Adrenal gland (tissue), 12 donors: ENCODE results near the gene DDO. TPM values are rescaled to one million over a fixed set of nuclear protein-coding genes. Genes with fewer than 3 reads are reported as not detected.

Source experiments
- DNase-seq, 7 donors: peaks; one replicate each; pipeline ENCODE4 v3.0.0-alpha.2; 2019 to 2020
- H3K27ac ChIP-seq, 5 donors: fragments of 200-600 bp; sonication (generic) in 4 of 5; 1 replicate in 3 of 5; 2 replicates in 2 of 5; pipeline versions ENCODE4 v1.5.1 to v1.8.0; 2016 to 2020; ENCODE audit warnings: mild to moderate bottlenecking in 1 of 5
- H3K27me3 ChIP-seq: fragments of 200-600 bp; 2 replicates; pipeline ENCODE4 v1.8.0; 2021
- H3K36me3 ChIP-seq, 2 donors: fragments of 200-600 bp; replicated peaks in 1 of 2; 1 replicate in 1 of 2; 2 replicates in 1 of 2; pipeline versions ENCODE4 v1.5.1 to v1.8.0; 2018 to 2022
- H3K4me1 ChIP-seq, 2 donors: fragments of 200-600 bp; replicated peaks in 1 of 2; 1 replicate in 1 of 2; 2 replicates in 1 of 2; pipeline versions ENCODE4 v1.5.1 to v1.8.0; 2018 to 2021
- H3K4me3 ChIP-seq, 4 donors: fragments of 200-600 bp; sonication (generic) in 3 of 4; one replicate each; pipeline ENCODE4 v1.5.1; 2016 to 2018
- H3K9me3 ChIP-seq, 3 donors: fragments of 200-600 bp; sonication (generic) in 1 of 3; replicated peaks in 1 of 3; 1 replicate in 2 of 3; 2 replicates in 1 of 3; pipeline versions ENCODE4 v1.5.1 to v1.8.0; 2016 to 2021
- CTCF ChIP-seq, 6 experiments: fragments of 450-650 bp in 4 of 6; fragments of 200-600 bp in 2 of 6; sonication (generic) in 1 of 6; IDR thresholded peaks; 1 replicate in 5 of 6; 2 replicates in 1 of 6; pipeline versions ENCODE4 v1.5.1 to v1.8.0; 2016 to 2021; ENCODE audit warnings: antibody characterized with exemption in 6 of 6, mild to moderate bottlenecking in 2 of 6, moderate library complexity in 1 of 6
- POLR2A ChIP-seq, 2 donors: fragments of 450-650 bp; IDR thresholded peaks; one replicate each; pipeline ENCODE4 v1.6.1; 2017; ENCODE audit warnings: antibody characterized with exemption in 2 of 2, mild to moderate bottlenecking in 2 of 2, moderate library complexity in 1 of 2
- WGBS, 4 donors: extraction: QIAGEN DNeasy Blood & Tissue Kit in 2 of 4; methylation state at CpG; one replicate each; pipeline versions ENCODE4 v1.1.5 to v1.1.7; 2013 to 2017; 5-methylcytosine and 5-hydroxymethylcytosine counted together
- intact Hi-C, 2 donors: fragments of 100-400 bp; cut with DNase I; formaldehyde crosslinking; loops; one replicate each; pipeline versions ENCODE4 v1.14.1 to v1.15.0; 2022 to 2023
- polyA plus RNA-seq, 3 donors: library from polyadenylated mRNA; stranded (reverse); fragments of 200-250 nt in 2 of 3; fragments of 350-450 nt in 1 of 3; fragmentation: Illumina TruSeq in 1 of 3; extraction: RNeasy Lipid Tissue Mini Kit (QIAGEN cat#74804) in 1 of 3; gene quantifications; one replicate each; pipeline ENCODE4 v1.2.3, GENCODE V29; 2013 to 2014
- total RNA-seq, 9 donors: library from RNA; depleted of rRNA in 4 of 9; stranded (reverse); fragments of >200 nt in 4 of 9; fragments of 120-200 nt in 1 of 9; fragmentation: NEBNext Ultra II Directional in 1 of 9; extraction: Animal tissue kit (Norgen Biotek cat#: 25700) in 1 of 9; gene quantifications; one replicate each; pipeline versions ENCODE4 v1.1.0 to v1.2.4, GENCODE V29; 2013 to 2023
- donor health status: healthy with polysubstance abuse.
- donor health status: Bipolar disorder and iron deficiency.
- donor health status: DM: yes; HTN: yes; CAD: no.
- donor health status: DM: no; HTN: no; CAD: no.
- donor health status: DM: no; HTN: no; CAD: no.
- donor health status: DM: yes; HTN: yes; CAD: no.

DDO gene
- total and polyA plus RNA-seq, 12 donors = 4.4 to 19.1 (median 9.7) TPM

GRCh38 chr6:110368284-110368683 is 47.1 kb downstream of the DDO start:
- WGBS, 4 donors = 73 to 84% (median 79%) methylated on average over 2 of the region's 2 CpGs
- no peak for TF ChIP-seq CTCF (IDR thresholded peaks at IDR 0.05)
- TF ChIP-seq POLR2A (IDR thresholded peaks at IDR 0.05) = no peak
- Histone ChIP-seq H3K27ac (no peak overlapping the region), H3K27me3 (no peaks in the 10 kb centered on the region), H3K36me3 (no peaks in the 10 kb centered on the region), H3K4me3 (no peak overlapping the region), H3K9me3 (no peaks in the 10 kb centered on the region), H3K4me1 (no peaks in the 10 kb centered on the region)
- DNase-seq = no peak
- intact Hi-C loops = no loop called here

- TF ChIP-seq CTCF (IDR thresholded peaks at IDR 0.05) (no peak), POLR2A (IDR thresholded peaks at IDR 0.05) (no peak)
- H3K27ac ChIP-seq = no peak overlapping the region
- intact Hi-C loops = no loop called here
- 87 to 91% (median 88%) methylated on average over 1 of the region's 1 CpG for WGBS, 4 donors
- H3K27me3 ChIP-seq = no peaks in the 10 kb centered on the region
- H3K36me3 ChIP-seq = no peaks in the 10 kb centered on the region
- no peaks in the 10 kb centered on the region for H3K4me1 ChIP-seq
- H3K9me3 ChIP-seq = no peaks in the 10 kb centered on the region
- DNase-seq = no peak
- H3K4me3 ChIP-seq = no peak overlapping the region
Measured at GRCh38 chr6:110367825-110368224, 47.5 kb downstream of the DDO start.

GRCh38 chr6:110366975-110367374 is 48.4 kb downstream of the DDO start:
- WGBS, 4 donors = 88 to 95% (median 89%) methylated on average over 2 of the region's 2 CpGs
- TF ChIP-seq POLR2A (IDR thresholded peaks at IDR 0.05) = no peak
- TF ChIP-seq CTCF (IDR thresholded peaks at IDR 0.05) = no peak
- Histone ChIP-seq H3K4me1 (no peaks in the 10 kb centered on the region), H3K4me3 (no peak overlapping the region), H3K9me3 (no peaks in the 10 kb centered on the region), H3K36me3 (no peaks in the 10 kb centered on the region), H3K27me3 (no peaks in the 10 kb centered on the region), H3K27ac (no peak overlapping the region)
- DNase-seq = no peak
- intact Hi-C loops = no loop called here

GRCh38 chr6:110366256-110366655 is 49.1 kb downstream of the DDO start:
- Histone ChIP-seq H3K36me3 (no peaks in the 10 kb centered on the region), H3K27me3 (no peaks in the 10 kb centered on the region), H3K9me3 (no peaks in the 10 kb centered on the region), H3K4me3 (no peak overlapping the region), H3K4me1 (no peaks in the 10 kb centered on the region), H3K27ac (no peak overlapping the region)
- no peak for DNase-seq
- no peak for TF ChIP-seq CTCF (IDR thresholded peaks at IDR 0.05)
- no peak for TF ChIP-seq POLR2A (IDR thresholded peaks at IDR 0.05)
- intact Hi-C loops = no loop called here
- WGBS, 4 donors = 59 to 89% (median 87%) methylated on average over 2 of the region's 2 CpGs
